Lower lobe of right lung (tissue), 2 donors: Measurements from ENCODE around the gene PPP1R37. TPM values are rescaled to one million over a fixed set of nuclear protein-coding genes. Genes with fewer than 3 reads are reported as not detected.

Experiments
- ATAC-seq, 2 donors: fragments of 200-7000 bp; cut with Tn5 transposase; one replicate each; pipeline ENCODE4 v1.9.1; 2020 to 2022; ENCODE audit warnings: mild to moderate bottlenecking in 2 of 2, moderate library complexity in 2 of 2
- DNase-seq: peaks from one replicate; pipeline ENCODE4 v3.0.0-alpha.2; 2020
- H3K27ac ChIP-seq: fragments of 200-600 bp; one replicate; pipeline ENCODE4 v1.8.0; 2022
- H3K27me3 ChIP-seq: fragments of 200-600 bp; one replicate; pipeline ENCODE4 v1.8.0; 2022; ENCODE audit warnings: low read depth
- H3K36me3 ChIP-seq: fragments of 200-600 bp; one replicate; pipeline ENCODE4 v1.8.0; 2022; ENCODE audit warnings: mild to moderate bottlenecking
- H3K4me1 ChIP-seq: fragments of 200-600 bp; one replicate; pipeline ENCODE4 v1.8.0; 2022
- H3K4me3 ChIP-seq: fragments of 200-600 bp; one replicate; pipeline ENCODE4 v1.8.0; 2022; ENCODE audit warnings: mild to moderate bottlenecking
- H3K9me3 ChIP-seq: fragments of 200-600 bp; one replicate; pipeline ENCODE4 v1.8.0; 2022
- intact Hi-C: fragments of 100-400 bp; cut with DNase I; formaldehyde crosslinking; loops from one replicate; pipeline ENCODE4 v1.11.0; 2022
- total RNA-seq: library from RNA; stranded (reverse); fragmentation: NEBNext Ultra II Directional; extraction: Animal tissue kit (Norgen Biotek cat#: 25700); gene quantifications from one replicate; pipeline ENCODE4 v1.2.1, GENCODE V29; 2021
- TF ChIP-seq, protein P1 (sequence below): fragments of 200-600 bp; IDR thresholded peaks from one replicate; pipeline ENCODE4 v1.8.0; 2022; ENCODE audit warnings: antibody characterized with exemption, mild to moderate bottlenecking
- donor health status: DM: no; HTN: yes; CAD: no; lungs with severe emphysema.

The PPP1R37 gene
- total RNA-seq, 1 donor from 2014 or later = 29.1 TPM

DNA sequence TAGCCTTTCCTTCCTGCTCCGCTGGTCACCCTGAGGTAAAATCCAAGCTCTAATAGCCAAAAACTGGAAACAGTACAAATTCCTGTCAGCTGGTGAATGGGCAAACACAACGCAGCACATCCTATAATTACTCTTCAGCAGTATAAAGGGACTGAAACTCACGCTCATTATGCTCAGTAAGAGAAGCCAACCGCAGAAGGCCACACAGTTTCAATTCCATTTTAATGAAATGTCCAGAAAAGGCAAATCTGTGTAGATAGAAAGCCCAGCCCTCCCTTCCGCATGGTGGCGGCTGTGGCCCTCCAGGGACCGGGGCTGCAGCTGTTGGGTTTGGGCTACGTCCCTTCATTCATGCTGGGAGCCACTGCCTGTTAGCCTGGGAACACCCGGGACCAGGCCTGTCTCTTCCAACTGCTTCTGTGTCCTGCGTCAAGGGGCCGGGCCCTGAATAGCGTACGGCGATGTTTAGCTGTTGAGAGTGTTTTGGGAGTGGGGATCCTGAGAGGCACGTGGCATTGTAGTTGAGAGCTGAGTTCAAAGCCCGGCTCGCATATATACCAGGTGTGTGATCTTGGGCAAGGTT lies 44.3 kb downstream of the PPP1R37 start:
- Histone ChIP-seq H3K4me1 (no peaks in the 10 kb centered on the region), H3K4me3 (no peak overlapping the region), H3K9me3 (no peaks in the 10 kb centered on the region), H3K27ac (no peak overlapping the region), H3K36me3 (peaks cover 19% of the 10 kb centered on the region), H3K27me3 (no peaks in the 10 kb centered on the region)
- intact Hi-C loops = no loop called here
- ATAC-seq = no peak
- DNase-seq = no peak
- TF ChIP-seq, protein P1, sequence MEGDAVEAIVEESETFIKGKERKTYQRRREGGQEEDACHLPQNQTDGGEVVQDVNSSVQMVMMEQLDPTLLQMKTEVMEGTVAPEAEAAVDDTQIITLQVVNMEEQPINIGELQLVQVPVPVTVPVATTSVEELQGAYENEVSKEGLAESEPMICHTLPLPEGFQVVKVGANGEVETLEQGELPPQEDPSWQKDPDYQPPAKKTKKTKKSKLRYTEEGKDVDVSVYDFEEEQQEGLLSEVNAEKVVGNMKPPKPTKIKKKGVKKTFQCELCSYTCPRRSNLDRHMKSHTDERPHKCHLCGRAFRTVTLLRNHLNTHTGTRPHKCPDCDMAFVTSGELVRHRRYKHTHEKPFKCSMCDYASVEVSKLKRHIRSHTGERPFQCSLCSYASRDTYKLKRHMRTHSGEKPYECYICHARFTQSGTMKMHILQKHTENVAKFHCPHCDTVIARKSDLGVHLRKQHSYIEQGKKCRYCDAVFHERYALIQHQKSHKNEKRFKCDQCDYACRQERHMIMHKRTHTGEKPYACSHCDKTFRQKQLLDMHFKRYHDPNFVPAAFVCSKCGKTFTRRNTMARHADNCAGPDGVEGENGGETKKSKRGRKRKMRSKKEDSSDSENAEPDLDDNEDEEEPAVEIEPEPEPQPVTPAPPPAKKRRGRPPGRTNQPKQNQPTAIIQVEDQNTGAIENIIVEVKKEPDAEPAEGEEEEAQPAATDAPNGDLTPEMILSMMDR = no peak

- TF ChIP-seq, protein P1 = no peak
- DNase-seq = no peak
- H3K27ac ChIP-seq = no peak overlapping the region
- ATAC-seq = peak in 1 of 2 donors; percentile 6
- intact Hi-C loops = no loop called here
- no peak overlapping the region for H3K4me3 ChIP-seq
- no peaks in the 10 kb centered on the region for H3K4me1 ChIP-seq
- peaks cover 29% of the 10 kb centered on the region for H3K36me3 ChIP-seq
- no peaks in the 10 kb centered on the region for H3K9me3 ChIP-seq
- H3K27me3 ChIP-seq = no peaks in the 10 kb centered on the region
These were observed 45.3 kb downstream of the PPP1R37 start for GRCh38 chr19:45138303-45138751.

- TF ChIP-seq, protein P1 = no peak
- no peak overlapping the region for H3K27ac ChIP-seq
- ATAC-seq (no peak), DNase-seq (no peak)
- no peaks in the 10 kb centered on the region for H3K27me3 ChIP-seq
- H3K9me3 ChIP-seq = no peaks in the 10 kb centered on the region
- intact Hi-C loops = no loop called here
- H3K4me3 ChIP-seq = no peak overlapping the region
- H3K36me3 ChIP-seq = peaks cover 39% of the 10 kb centered on the region
- H3K4me1 ChIP-seq = no peaks in the 10 kb centered on the region
These were observed 46.5 kb downstream of the PPP1R37 start for GRCh38 chr19:45139286-45140143.

DNA sequence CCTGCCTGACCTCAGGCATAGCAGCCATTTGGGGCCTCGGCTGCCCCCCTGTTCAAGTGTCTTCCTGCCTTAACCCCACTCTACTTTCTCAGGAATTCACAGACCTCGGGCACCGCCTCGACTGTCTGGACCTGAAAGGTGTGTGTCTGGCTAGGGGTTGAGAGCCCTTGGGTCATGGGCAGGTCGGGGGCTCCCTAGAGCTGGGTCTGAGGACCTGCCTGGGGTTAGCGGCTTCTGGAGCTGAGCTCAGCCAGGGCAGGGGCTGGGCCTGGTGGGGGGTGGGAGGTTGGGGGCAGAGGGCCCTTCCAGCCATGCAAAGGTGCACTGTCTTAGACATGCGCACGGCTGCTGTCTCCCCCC lies 47.1 kb downstream of the PPP1R37 start:
- Histone ChIP-seq H3K4me3 (no peak overlapping the region), H3K4me1 (no peaks in the 10 kb centered on the region), H3K36me3 (peaks cover 45% of the 10 kb centered on the region), H3K9me3 (no peaks in the 10 kb centered on the region), H3K27me3 (no peaks in the 10 kb centered on the region), H3K27ac (no peak overlapping the region)
- intact Hi-C loops = no loop called here
- ATAC-seq (no peak), DNase-seq (no peak)
- TF ChIP-seq, protein P1 = no peak

DNA sequence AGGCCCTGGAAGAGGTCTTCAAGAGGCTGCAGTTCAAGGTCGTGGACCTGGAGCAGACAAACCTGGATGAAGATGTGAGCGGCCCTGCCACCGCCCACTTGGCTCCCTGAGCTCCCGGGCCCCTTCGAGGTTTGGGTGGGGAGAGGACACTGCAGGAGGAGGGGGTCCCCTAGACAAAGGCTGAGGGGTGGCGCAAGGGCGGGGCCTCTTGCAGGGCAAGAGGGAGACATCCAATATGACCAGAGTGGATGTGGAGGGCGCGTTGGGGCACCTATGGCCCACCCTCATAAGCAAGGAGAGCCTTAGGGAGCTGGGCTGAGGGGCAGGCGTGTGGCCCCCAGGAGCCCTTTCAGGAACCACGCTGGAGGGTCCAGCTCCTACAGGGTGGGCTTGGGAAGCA lies 47.6 kb downstream of the PPP1R37 start:
- no peaks in the 10 kb centered on the region for H3K9me3 ChIP-seq
- DNase-seq (no peak), ATAC-seq (no peak)
- no peak overlapping the region for H3K4me3 ChIP-seq
- TF ChIP-seq, protein P1 = no peak
- intact Hi-C loops = no loop called here
- no peaks in the 10 kb centered on the region for H3K4me1 ChIP-seq
- no peak overlapping the region for H3K27ac ChIP-seq
- no peaks in the 10 kb centered on the region for H3K27me3 ChIP-seq
- peaks cover 50% of the 10 kb centered on the region for H3K36me3 ChIP-seq
